ENCODE results near the gene CORO2B.
"Not testable (repeated sequence)": the region's sequence is repeated elsewhere in the genome, so short reads cannot be mapped to it uniquely, and the experiment has no call there.

Gene CORO2B

GRCh38 chr15:68676011-68676605, 97.3 kb downstream of the CORO2B start:
- no peak for DNase-seq (ENCODE audit: low spot score)

DNA sequence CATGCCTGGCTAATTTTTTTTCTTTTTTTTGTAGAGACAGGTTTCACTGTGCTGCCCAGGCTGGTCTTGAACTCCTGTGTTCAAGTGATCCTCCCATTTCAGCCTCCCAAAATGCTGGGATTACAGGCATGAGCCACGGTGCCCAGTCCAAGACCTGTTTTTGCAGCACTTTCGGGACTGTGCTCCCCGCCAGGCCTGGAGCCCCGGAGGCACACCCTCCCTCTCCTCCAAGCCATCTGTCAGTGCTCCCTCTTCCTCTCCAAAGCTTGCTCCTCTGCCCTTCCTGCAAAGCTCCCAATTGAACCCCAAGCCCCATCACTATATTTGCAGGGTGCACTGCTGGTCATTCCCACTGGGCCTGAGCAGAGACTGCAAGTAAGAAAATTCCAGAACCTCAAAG, 98.1 kb downstream of the CORO2B start:
- DNase-seq (ENCODE audit: low spot score) = no peak

GRCh38 chr15:68677996-68678395, 99.2 kb downstream of the CORO2B start:
- DNase-seq (ENCODE audit: low spot score) = no peak

DNA sequence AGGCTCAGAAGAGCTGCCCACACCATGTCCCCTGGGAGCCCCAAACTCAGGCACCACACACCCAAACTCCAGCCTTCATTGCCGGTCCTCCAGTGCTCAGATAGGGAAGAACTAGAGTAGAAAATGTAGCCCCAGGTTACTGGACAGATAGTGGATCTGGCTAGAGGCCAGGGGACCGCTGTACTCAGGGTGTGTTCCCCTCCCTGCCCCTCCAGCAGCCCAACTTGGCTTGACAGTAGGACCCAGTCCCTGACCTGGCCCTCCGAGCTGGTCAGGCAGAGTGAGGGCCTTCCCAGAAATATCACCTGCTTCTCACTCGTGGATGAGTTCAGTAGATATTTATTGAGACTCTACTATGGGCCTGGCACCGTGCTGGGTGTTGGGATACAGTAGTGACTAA, 100.0 kb downstream of the CORO2B start:
- no peak for DNase-seq (ENCODE audit: low spot score)

GRCh38 chr15:68679161-68679560, 100.4 kb downstream of the CORO2B start:
- DNase-seq (ENCODE audit: low spot score) = no peak

DNA sequence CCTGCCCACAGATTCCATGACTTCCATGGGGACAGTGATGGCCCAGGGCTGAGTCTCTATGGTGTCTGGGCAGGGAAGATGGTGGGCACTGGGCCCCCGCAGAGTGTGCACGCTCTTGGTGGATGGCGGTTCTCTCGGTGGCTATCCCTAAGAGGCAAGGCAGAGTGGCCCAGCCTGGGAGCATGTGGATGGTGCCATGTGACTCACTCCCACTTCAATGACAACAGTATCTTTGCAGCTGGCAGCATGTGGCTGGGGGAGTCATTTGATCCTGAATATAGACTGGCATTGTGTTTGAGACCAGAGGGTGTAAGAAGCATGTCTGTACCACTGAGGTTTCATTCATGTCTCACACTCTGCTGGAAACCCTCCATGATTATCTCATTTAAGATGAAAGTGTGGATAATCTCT, 101.2 kb downstream of the CORO2B start:
- DNase-seq (ENCODE audit: low spot score) = no peak

GRCh38 chr15:68680756-68681155, 102.0 kb downstream of the CORO2B start:
- DNase-seq (ENCODE audit: low spot score) = not testable (repeated sequence)

- DNase-seq (ENCODE audit: low spot score) = no peak
Observed at GRCh38 chr15:68681836-68682235, 103.0 kb downstream of the CORO2B start.

DNA sequence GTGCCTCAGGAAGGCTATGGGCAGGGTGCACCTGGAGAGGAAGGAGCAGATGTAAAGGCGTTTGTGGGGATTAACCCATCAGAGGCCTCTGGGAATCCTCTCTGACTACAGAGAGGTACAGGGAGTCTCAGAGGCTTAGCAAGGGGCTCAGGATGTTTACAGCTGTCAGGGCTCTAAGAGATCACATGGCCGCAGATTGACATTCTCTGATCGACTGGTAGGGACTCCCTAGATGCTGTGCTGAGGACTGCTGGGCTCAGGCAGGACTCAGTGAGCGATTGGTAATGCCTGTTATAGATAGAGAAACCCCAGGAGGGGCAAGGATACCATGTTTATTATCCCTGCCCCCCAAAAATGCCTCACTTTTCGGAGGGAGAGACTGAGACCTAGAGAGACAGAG, 103.5 kb downstream of the CORO2B start:
- peak; percentile 18 for DNase-seq (ENCODE audit: low spot score)

GRCh38 chr15:68683026-68683425, 104.2 kb downstream of the CORO2B start:
- no peak for DNase-seq (ENCODE audit: low spot score)

DNA sequence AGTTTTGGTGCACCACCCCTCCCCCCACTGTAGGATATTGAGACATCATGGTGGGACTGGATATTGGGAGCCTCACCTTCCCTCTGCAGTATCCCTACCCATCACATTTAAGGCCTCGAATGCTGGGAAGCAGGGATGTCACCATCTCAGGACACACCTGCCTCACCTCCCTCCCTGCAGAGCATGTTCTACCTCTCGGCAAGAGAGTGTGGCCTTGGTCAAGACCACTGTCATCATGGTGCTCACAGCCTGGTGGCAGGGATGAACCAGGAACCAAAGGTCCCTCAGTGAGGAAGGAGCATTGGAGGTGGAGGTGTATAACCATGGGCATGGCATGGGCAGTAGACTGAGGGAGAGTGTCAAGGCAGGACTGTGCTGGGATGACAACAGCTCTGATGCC, 104.8 kb downstream of the CORO2B start:
- DNase-seq (ENCODE audit: low spot score) = no peak

DNA sequence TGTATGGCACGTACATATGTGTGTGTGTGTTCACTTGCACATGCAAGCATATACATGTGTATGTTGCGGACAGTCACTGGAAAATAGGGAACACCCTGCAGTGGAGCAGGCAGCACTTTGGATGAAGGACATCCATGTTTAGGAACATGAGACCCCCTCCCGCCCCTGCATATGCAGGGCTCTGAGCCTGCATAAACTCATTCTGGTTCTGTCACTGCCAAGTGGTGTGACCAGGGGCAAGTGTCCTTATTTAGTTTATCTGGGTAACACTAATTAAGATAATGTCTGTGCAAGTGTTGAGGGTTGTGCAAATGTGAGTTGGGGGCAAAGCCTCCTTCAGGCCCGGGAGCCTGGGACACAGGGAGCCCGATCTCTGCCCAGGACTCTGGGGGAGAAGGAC, 105.7 kb downstream of the CORO2B start:
- DNase-seq (ENCODE audit: low spot score) = no peak

DNA sequence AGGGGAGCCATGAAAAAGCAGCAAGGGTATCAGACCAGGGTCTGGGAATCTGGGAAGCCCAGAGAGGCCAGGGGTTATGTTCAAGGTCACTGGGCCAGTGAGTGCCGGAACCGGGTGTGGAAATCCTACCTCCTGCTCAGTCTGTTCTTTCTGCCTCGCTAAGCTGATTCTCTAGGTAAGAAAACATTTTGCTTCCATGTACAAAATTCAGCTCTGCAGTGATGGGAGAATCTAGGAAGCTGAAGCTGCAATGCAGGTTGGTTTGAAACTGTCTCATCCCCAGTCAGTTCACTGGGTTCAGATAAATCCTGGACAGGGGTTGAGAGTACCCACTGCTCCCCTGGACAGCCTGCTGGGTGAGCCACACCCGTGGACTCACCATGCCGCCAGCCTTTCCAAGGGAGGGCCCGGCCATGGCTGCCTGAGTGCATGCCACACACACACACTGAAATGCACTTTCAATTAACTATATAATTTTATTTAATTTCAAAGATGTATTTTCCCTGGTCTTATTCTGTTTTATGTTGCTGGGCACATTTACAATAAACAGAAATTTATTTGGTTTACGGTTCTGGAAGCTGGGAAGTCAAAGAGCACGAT, 108.4 kb downstream of the CORO2B start:
- DNase-seq (ENCODE audit: low spot score) = no peak

GRCh38 chr15:68691705-68692104, 112.9 kb downstream of the CORO2B start:
- DNase-seq (ENCODE audit: low spot score) = no peak

DNA sequence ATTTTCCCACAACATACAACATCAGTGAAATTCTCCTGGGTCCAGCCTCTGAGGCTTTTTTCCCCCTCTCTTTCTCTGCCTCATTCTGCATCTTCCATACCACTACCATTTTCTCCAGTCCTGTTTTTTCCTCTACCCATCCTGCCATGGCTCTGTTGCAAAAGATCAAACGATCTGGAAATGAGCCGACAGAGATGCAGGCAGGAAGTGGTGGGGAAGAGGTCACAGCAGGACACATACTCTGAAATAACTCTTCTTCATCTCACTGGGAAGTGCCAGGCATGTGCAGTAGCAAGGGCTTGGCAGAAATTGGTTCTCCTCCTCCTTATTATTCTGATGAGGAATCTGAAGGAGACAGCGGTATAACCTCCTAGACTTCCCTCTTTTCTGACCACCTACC, 114.3 kb downstream of the CORO2B start:
- DNase-seq (ENCODE audit: low spot score) = no peak

DNA sequence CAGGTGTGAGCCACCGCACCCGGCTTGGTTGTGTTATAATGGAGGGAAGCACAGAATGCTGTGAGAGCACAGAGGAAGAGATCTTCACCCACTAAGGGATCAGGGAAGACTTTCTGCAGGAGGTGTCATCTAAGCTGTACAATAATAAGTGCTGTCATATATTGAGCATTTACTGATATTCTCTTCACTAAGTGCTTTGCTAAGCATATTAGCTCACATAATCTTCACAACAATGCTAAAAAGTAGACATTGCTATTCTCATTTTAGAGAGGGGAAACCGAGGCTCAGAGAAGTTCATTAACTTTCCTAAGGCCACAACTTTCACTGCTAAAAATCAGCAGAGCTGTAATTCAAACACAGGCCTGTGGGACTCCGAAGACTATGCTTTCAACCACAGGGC, 115.3 kb downstream of the CORO2B start:
- DNase-seq (ENCODE audit: low spot score) = no peak

GRCh38 chr15:68695061-68695595, 116.3 kb downstream of the CORO2B start:
- no peak for DNase-seq (ENCODE audit: low spot score)

DNA sequence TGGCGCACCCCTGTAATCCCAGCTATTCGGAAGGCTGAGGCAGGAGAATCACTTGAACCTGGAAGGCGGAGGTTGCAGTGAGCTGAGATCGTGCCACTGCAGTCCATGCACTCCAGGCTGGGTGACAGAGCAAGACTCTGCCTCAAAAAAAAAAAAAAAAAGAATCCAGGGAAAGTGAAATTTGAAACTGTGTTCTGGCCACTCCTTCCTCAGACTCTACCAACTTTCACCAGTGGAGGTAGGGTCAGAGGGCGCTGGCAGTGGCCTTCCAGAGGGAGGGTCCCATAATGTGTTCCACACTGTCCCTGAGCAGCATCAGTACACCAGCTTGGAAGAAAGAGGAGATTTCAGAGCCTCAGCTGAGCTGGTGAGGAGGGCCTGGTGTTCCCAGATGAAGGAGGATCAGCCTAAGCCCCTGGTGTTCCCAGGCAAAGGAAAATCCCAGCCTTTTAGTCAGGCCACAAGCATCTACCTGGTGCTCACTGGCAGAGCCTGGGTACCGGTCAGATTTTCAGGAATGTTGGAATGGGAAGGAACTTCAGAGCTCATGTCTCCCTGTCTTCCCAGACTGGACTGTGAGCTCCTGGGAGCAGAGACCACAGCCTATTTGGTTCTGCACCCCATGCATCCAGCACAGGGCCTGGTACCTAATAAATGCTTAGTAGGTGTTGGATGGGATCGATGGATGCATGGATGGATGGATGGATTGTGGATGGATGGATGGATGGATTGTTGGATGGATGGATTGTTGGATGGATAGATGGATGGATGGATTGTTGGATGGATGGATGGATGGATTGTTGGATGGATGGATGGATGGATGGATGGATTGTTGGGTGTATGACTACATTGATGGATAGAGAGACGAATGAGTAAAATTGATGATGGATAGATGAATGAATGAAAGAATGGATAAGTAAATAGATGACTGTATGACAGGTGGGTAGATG, 117.9 kb downstream of the CORO2B start:
- no peak for DNase-seq (ENCODE audit: low spot score)

DNA sequence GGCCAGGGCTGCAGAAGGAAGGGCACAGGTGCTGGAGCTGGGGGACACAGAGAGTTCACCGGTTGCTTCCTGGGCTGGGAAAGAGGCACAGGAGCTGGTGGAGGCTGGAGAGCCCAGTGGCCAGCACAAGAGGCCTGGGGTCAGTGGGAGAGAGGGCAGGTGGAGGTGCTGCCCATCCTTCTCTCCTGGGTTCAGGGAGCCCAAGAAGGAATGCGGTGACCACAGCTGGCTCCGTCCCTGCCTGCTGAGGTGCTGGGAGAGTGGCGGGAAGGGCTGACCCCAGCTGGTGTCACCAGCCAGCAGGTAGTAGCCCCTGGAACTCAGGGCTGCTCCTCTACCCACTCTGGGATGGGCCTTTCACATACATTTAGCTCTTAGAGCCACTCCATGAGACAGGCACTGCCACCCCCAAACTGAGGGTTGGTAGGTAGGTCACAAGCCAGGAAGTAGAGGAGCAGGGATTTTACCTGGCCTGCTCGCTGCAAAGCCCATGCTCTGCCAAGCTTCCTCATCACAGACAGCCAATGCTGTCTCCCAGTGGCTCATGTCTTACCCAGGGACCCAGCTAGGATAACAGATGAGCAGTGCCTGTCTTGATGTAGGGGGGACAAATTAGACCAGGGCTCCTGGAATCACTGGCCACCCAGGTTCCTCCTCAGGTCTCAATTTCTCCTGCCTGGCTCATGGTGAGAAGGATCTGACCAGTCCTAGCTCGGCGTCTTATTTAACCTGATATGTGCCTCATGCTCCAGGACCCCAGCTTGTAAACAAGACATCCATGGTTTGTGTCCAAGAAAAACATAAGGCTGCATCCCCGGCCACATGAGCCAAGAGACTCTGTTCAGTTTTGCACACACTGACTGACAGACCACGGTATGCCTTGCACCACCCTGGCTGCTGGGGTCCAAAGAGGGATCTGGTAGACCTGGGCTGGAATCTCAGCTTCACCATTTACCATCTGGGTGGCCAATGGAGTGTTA, 119.2 kb downstream of the CORO2B start:
- no peak for DNase-seq (ENCODE audit: low spot score)

- no peak for DNase-seq (ENCODE audit: low spot score)
Observed at GRCh38 chr15:68698708-68699107, 119.9 kb downstream of the CORO2B start.

- no peak for DNase-seq (ENCODE audit: low spot score)
Observed at GRCh38 chr15:68699124-68699880, 120.5 kb downstream of the CORO2B start.

Data from NAMALWA (cell line).